Measurements from ENCODE around the gene CDK6.

CDK6 gene

GRCh38 chr7:92563345-92563744 is 273.0 kb downstream of the CDK6 start:
- no peak for DNase-seq

- no peak for DNase-seq
These were observed 275.8 kb downstream of the CDK6 start for GRCh38 chr7:92560602-92561001.

- DNase-seq, result no peak
These were observed 278.5 kb downstream of the CDK6 start for GRCh38 chr7:92557808-92558362.

DNA sequence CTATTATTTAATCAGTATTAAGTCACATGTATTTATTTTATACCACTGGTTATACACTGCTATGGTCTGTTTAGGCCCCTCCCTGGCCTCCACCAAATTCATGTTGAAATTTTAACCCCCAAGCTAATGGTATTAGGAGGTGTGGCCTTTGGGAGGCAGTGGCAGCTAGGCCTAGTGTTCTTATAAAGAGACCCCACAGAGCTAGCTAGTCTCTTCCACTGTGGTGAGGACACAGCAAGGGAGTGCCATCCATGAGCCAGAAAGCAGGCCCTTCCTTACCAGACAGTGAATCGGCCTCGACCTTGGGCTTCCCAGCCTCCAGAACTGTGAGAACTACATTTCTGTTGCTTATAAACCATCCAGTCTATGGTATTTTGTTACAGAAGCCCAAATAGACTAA is 279.1 kb downstream of the CDK6 start:
- DNase-seq, result no peak
